Stomach (tissue), 4 donors: ENCODE data around the gene OLA1.

ENCODE experiments used
- POLR2A ChIP-seq, 4 donors: fragments of 450-650 bp; IDR thresholded peaks; one replicate each; pipeline ENCODE4 v1.6.1; 2016; ENCODE audit warnings: antibody characterized with exemption in 4 of 4, control low read depth in 2 of 4, mild to moderate bottlenecking in 1 of 4, moderate library complexity in 1 of 4
- TF ChIP-seq, protein P1 (sequence below), 7 experiments: fragments of 450-650 bp in 4 of 7; fragments of 200-600 bp in 3 of 7; sonication (generic) in 3 of 7; IDR thresholded peaks; one replicate each; pipeline ENCODE4 v1.5.1; 2016 to 2019; ENCODE audit warnings: antibody characterized with exemption in 7 of 7, control low read depth in 2 of 7, mild to moderate bottlenecking in 1 of 7

GRCh38 chr2:174266288-174266687 is 18.0 kb upstream of the OLA1 start:
- TF ChIP-seq, protein P1, sequence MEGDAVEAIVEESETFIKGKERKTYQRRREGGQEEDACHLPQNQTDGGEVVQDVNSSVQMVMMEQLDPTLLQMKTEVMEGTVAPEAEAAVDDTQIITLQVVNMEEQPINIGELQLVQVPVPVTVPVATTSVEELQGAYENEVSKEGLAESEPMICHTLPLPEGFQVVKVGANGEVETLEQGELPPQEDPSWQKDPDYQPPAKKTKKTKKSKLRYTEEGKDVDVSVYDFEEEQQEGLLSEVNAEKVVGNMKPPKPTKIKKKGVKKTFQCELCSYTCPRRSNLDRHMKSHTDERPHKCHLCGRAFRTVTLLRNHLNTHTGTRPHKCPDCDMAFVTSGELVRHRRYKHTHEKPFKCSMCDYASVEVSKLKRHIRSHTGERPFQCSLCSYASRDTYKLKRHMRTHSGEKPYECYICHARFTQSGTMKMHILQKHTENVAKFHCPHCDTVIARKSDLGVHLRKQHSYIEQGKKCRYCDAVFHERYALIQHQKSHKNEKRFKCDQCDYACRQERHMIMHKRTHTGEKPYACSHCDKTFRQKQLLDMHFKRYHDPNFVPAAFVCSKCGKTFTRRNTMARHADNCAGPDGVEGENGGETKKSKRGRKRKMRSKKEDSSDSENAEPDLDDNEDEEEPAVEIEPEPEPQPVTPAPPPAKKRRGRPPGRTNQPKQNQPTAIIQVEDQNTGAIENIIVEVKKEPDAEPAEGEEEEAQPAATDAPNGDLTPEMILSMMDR (IDR thresholded peaks at IDR 0.05), result no peak
- no peak for TF ChIP-seq POLR2A (IDR thresholded peaks at IDR 0.05)
